Suprapubic skin (tissue), 4 donors: Measurements from ENCODE around the gene CTAGE1. TPM values are rescaled to one million over a fixed set of nuclear protein-coding genes. Genes with fewer than 3 reads are reported as not detected.
A peak's percentile ranks its signal among the peaks of the same experiment; 100 is the strongest.

ENCODE experiments used
- DNase-seq, 2 donors: peaks; one replicate each; pipeline ENCODE4 v3.0.0-alpha.2; 2019; ENCODE audit warnings: low spot score in 2 of 2
- H3K27ac ChIP-seq: fragments of 200-600 bp; sonication (generic); one replicate; pipeline ENCODE4 v1.5.1; 2019
- H3K27me3 ChIP-seq: fragments of 200-600 bp; sonication (generic); one replicate; pipeline ENCODE4 v1.5.1; 2019
- H3K36me3 ChIP-seq: fragments of 200-600 bp; sonication (generic); one replicate; pipeline ENCODE4 v1.5.1; 2019
- H3K4me1 ChIP-seq: fragments of 200-600 bp; sonication (generic); one replicate; pipeline ENCODE4 v1.5.1; 2019
- H3K4me3 ChIP-seq: fragments of 200-600 bp; sonication (generic); one replicate; pipeline ENCODE4 v1.5.1; 2019; ENCODE audit warnings: mild to moderate bottlenecking
- H3K9me3 ChIP-seq: fragments of 200-600 bp; sonication (generic); one replicate; pipeline ENCODE4 v1.5.1; 2019
- CTCF ChIP-seq, 2 donors: fragments of 200-600 bp in 1 of 2; fragments of 450-650 bp in 1 of 2; sonication (generic) in 1 of 2; IDR thresholded peaks; one replicate each; pipeline ENCODE4 v1.5.1; 2016 to 2019; ENCODE audit warnings: antibody characterized with exemption in 2 of 2, mild to moderate bottlenecking in 1 of 2, moderate library complexity in 1 of 2
- EP300 ChIP-seq: sonication (generic); formaldehyde crosslinking; IDR thresholded peaks from one replicate; pipeline ENCODE4 v1.6.1; 2017; ENCODE audit warnings: antibody characterized with exemption
- POLR2A ChIP-seq, 2 donors: fragments of 450-650 bp; IDR thresholded peaks; one replicate each; pipeline ENCODE4 v1.6.1; 2017; ENCODE audit warnings: antibody characterized with exemption in 2 of 2, mild to moderate bottlenecking in 2 of 2, moderate library complexity in 2 of 2
- POLR2AphosphoS5 ChIP-seq, 3 donors: sonication (generic); formaldehyde crosslinking; IDR thresholded peaks; one replicate each; pipeline ENCODE4 v1.6.1; 2017; ENCODE audit warnings: antibody characterized with exemption in 3 of 3
- WGBS: methylation state at CpG from one replicate; pipeline ENCODE4 v1.1.5; 2018; 5-methylcytosine and 5-hydroxymethylcytosine counted together
- total RNA-seq, 4 donors: library from RNA; depleted of rRNA; stranded (reverse); fragments of >200 nt; gene quantifications; one replicate each; pipeline ENCODE4 v1.1.0, GENCODE V29; 2016

CTAGE1 gene
- total RNA-seq, 4 donors from 2014 or later: not detected

- DNase-seq: no peak
- Histone ChIP-seq H3K4me3 (no peak overlapping the region), H3K4me1 (peaks cover 11% of the 10 kb centered on the region), H3K9me3 (no peaks in the 10 kb centered on the region), H3K27ac (no peak overlapping the region), H3K27me3 (no peaks in the 10 kb centered on the region), H3K36me3 (no peaks in the 10 kb centered on the region)
- 87% methylated on average over 4 of the region's 4 CpGs for WGBS
- TF ChIP-seq CTCF (IDR thresholded peaks at IDR 0.05) (no peak), EP300 (no peak), POLR2AphosphoS5 (IDR thresholded peaks at IDR 0.05) (no peak), POLR2A (IDR thresholded peaks at IDR 0.05) (no peak)
These were observed 18.4 kb upstream of the CTAGE1 start for GRCh38 chr18:22436136-22436535.

GRCh38 chr18:22434973-22435608 is 17.4 kb upstream of the CTAGE1 start:
- DNase-seq: no peak
- no peaks in the 10 kb centered on the region for H3K9me3 ChIP-seq
- no peaks in the 10 kb centered on the region for H3K27me3 ChIP-seq
- H3K4me1 ChIP-seq: peaks cover 11% of the 10 kb centered on the region
- TF ChIP-seq EP300: no peak
- no peak for TF ChIP-seq POLR2A (IDR thresholded peaks at IDR 0.05)
- TF ChIP-seq CTCF (IDR thresholded peaks at IDR 0.05): no peak
- TF ChIP-seq POLR2AphosphoS5 (IDR thresholded peaks at IDR 0.05): no peak
- no peaks in the 10 kb centered on the region for H3K36me3 ChIP-seq
- H3K27ac ChIP-seq: no peak overlapping the region
- 87% methylated on average over 5 of the region's 5 CpGs for WGBS
- H3K4me3 ChIP-seq: no peak overlapping the region

GRCh38 chr18:22433956-22434355 is 16.2 kb upstream of the CTAGE1 start:
- Histone ChIP-seq H3K4me3 (no peak overlapping the region), H3K27ac (no peak overlapping the region), H3K36me3 (no peaks in the 10 kb centered on the region), H3K4me1 (peaks cover 11% of the 10 kb centered on the region), H3K27me3 (no peaks in the 10 kb centered on the region), H3K9me3 (no peaks in the 10 kb centered on the region)
- WGBS: 41% methylated on average over 7 of the region's 7 CpGs
- DNase-seq: no peak
- no peak for TF ChIP-seq POLR2AphosphoS5 (IDR thresholded peaks at IDR 0.05)
- TF ChIP-seq POLR2A (IDR thresholded peaks at IDR 0.05): no peak
- no peak for TF ChIP-seq CTCF (IDR thresholded peaks at IDR 0.05)
- no peak for TF ChIP-seq EP300

- no peaks in the 10 kb centered on the region for H3K36me3 ChIP-seq
- WGBS: 42% methylated on average over 13 of the region's 13 CpGs
- H3K4me1 ChIP-seq: peaks cover 11% of the 10 kb centered on the region
- no peak overlapping the region for H3K4me3 ChIP-seq
- no peak overlapping the region for H3K27ac ChIP-seq
- TF ChIP-seq POLR2A (IDR thresholded peaks at IDR 0.05) (no peak), CTCF (IDR thresholded peaks at IDR 0.05) (no peak), POLR2AphosphoS5 (IDR thresholded peaks at IDR 0.05) (no peak), EP300 (no peak)
- DNase-seq: peak in 1 of 2 donors; percentile 83
- H3K9me3 ChIP-seq: no peaks in the 10 kb centered on the region
- no peaks in the 10 kb centered on the region for H3K27me3 ChIP-seq
These were observed 15.0 kb upstream of the CTAGE1 start for GRCh38 chr18:22432657-22433137.

GRCh38 chr18:22429564-22429963 is 11.8 kb upstream of the CTAGE1 start:
- no peak overlapping the region for H3K27ac ChIP-seq
- H3K9me3 ChIP-seq: no peaks in the 10 kb centered on the region
- H3K36me3 ChIP-seq: no peaks in the 10 kb centered on the region
- TF ChIP-seq POLR2A (IDR thresholded peaks at IDR 0.05): no peak
- TF ChIP-seq POLR2AphosphoS5 (IDR thresholded peaks at IDR 0.05): no peak
- TF ChIP-seq EP300: no peak
- no peak for TF ChIP-seq CTCF (IDR thresholded peaks at IDR 0.05)
- DNase-seq: no peak
- H3K4me3 ChIP-seq: no peak overlapping the region
- peaks cover 11% of the 10 kb centered on the region for H3K4me1 ChIP-seq
- H3K27me3 ChIP-seq: no peaks in the 10 kb centered on the region
- WGBS: 94% methylated on average over 3 of the region's 3 CpGs
